Stimulated activated CD8-positive, alpha-beta memory T cell treated with anti-CD3 and anti-CD28 coated beads, Interleukin-12 subunit alpha, Interleukin-12 subunit beta, amount 100 ng/mL, for 1 hour (primary cell): ENCODE data around the gene PFDN4.
A peak's percentile ranks its signal among the peaks of the same experiment; 100 is the strongest.

Source experiments
- DNase-seq: peaks from one replicate; pipeline ENCODE4 v3.0.0-alpha.2; 2020; ENCODE audit warnings: low read depth

PFDN4 gene, protein sequence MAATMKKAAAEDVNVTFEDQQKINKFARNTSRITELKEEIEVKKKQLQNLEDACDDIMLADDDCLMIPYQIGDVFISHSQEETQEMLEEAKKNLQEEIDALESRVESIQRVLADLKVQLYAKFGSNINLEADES

DNA sequence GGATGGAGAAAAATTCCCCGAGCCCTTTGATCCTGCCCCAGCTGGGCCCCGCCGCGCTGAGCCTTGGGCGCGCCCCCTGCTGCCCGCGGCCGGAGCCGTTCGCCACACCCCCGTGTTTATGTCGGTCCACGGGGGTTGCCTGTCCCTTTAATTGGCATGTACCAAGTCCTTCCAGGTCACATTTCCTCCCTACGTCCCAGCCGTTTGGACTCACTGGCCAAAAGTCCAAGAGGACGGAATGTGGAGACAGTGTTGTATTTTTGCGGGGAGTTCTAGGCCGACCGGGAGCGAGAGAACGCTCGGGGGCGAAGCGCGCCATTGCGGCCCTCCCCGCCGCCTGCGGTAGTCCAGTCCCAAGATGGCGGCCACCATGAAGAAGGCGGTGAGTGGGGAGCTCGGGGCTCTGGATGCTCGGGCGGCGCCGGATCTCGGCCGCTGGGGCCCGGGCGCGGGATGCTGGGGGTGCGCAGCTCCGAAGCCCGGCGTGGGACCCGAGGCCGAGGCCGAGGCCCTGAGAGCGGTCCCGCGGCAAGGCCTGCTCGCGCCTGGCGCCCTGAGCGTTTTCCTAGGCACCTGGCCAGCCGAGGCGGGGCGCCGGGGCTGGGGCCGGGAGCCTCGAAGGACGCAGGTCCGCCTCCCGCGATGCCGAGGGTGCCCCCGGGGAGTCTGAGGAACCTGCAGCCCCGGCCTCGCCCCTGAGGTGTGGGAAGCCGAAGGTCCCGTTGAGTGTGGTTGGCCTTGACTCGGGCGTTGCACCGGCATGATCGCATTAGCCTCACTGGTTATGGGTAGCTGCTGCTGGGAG, at the start of gene PFDN4:
PFDN4 (plus strand) TSS at position 345 of the 805 bp plus-strand sequence; CDS start at position 359, 14 bp downstream.
- peak; percentile 50 for DNase-seq

DNA sequence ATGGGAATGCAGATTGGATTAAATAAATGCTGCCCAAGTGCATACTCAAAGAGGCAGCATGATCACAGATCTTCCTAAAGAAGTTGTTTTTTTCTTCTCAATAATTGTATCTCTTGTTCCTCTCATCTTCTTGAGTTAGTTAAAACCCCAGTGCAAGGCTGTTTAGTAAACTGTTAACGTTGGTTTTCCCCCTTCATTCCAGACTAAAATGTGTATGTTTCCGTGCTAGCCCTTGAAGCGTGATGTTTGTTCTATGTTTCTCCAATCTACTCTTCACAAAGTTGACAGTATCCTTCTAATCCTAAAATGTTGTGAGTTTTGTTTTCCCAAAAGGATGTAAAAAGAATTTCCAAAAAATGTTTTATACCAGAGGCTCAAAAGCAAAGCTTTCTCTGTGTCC, 49.7 kb upstream of the PFDN4 start:
- no peak for DNase-seq

DNA sequence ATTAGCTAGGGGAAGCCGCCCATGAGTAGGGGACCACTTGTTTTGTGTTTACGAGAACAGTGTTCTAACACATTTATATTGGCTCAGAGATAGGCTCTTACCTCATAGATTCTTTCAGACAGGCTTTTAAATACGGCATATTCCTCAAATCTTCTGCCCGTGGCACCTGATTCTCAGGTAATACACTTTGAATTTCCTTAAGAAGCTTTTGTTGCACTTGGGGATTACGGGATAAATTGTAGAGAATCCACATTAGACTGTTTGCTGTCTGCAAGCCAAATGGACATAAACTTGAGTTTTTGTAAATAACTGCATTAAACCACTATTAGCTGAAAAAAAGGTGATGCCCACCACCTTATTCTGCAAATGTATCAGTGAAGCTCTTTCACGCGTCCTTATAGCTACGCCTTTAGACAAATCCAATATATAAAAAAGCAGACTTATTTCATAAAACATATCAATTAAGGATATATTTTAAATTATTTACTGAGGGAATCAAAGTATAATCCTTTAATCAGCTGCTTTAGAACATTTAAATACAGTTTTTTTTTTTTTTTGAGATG, 49.0 kb upstream of the PFDN4 start:
- DNase-seq = no peak

DNA sequence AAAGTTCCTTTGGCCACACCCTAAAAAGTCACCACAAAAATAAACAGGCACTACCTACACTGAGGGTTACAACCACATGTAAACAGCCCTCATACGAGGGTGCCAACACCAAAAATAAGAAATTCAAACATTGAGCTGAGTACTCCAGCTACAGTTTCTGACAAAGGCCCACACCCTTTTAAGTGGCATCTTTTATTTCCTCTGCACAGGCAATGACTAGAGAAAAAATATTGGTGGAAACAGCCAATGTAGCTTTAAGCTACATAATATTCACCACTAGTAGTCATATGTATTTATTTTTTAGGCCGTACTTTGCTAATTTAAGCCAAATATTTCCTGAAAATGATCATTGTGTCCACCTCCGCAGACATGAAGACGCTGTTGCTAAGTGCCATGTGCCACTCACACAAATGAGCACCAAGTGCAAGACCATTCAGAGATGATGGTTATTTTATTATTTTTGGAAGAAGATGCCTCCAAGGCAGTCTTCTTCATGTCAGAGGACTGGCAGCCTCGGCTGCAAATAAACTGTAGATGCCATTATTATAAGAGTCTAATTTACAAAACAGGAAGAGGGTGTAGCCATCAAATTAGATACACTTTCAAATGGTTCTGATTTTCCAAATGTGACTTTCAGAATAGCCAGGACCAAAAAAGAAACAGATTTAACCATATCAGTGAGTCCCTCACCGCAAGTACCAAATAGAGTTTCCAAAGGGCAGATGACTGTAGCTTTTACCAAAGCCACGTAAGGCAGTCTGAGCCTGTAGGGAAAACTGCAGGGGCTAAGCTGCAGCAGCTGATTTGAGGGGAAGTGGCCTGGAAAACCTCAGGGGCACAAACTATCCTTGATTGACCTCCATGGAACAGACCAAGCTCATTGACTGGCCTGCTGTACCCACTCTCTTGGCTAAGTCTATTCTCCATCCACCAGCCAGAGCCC, 47.6 kb upstream of the PFDN4 start:
- DNase-seq = no peak

DNA sequence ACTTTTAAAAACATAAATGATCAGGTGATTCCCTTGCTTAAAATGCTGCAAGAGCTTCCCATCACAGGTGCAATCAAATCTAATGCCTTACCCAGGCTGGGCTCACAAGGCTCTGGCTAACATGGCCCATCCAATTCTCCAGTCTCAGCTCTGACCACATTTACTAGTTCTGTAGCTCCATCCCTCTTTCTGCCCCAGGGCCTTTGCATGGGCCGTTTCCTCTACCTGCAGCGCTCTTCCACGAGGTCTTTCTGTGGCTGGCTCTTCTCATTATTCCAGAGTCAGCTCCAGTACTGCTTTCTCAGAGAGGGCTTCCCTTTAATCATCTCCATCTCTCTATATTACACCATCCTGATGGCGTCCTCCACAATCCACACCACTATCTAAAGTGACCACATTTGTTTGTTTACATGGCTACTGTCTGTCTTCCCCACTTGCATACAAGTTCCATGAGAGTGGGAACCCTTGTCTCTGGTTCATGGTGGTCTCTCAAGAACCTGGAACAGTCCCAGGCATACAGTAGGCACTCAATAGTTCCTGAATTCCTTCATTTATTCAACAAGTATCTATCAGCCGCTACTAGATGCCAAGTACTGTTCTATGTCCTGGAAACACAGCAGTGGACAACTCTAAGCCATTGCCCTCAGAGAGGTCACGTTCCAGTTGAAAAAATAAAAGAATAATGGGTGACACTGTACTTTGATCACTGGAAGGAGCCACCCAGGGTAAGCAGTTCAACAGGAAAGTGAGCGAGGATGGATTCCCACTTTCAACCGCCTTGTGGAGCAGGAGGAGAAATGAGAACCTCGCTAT, 46.7 kb upstream of the PFDN4 start:
- DNase-seq = no peak

DNA sequence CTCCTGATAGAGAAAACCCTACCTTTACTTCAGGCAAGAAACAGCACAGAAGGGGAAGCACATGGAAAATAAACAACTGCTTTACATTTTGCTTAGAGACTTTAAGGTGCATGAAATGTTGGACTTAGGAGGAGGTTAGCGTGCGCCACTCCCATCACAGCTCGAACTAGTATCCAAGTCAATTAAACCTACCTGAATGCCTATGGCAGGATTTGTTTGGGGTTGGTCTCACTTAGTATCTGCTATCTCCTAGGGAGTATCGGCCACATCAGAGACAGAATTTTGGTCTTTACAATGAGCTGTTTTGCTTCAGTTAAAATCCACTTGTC, 46.1 kb upstream of the PFDN4 start:
- DNase-seq = no peak

DNA sequence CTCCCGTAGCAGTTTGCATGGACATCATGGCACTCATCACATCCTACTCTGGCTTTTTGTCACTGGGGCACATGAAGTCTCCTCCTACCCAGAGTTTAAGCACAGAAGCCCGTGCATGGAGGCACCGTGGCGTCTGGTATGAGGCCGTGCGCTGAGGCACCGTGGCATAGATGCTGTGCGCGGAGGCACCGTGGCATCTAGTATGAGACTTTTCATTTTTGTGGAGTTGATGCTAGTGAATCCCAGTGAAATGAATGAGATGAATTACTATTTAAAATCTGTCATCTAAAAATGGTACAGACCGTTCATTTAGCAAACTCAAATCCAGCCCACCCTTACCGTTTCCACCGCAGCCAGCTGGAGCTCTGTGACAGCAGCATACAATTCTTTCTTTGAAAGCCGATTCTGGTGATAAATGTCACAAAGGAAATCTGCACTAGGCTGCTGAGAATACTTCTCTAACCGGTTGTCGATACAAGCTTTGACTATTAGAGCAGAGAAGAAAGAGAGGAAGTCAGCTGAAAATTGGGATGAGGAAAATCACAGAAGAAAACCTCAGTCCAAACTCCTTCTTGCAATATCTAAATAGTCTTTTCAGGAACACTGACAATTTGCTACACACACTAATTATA, 45.4 kb upstream of the PFDN4 start:
- DNase-seq = no peak

DNA sequence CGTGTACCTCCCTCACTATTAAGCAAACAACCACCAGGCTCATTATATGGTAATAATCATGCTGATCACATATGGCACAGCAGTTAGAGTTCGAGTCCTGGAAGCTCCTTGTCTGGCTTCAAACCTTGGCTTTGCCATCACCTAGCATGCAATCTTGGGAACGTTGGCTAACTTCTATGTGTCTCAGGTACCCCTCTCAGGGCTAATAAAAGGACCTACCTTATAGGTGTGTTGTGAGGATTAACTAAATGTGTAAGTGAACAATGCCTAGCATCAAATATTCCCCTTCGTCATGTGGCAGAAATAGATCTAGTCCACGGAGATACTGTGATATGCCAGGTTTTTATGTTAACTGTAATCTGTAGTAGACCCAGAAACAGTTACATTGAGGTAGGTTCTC, 44.5 kb upstream of the PFDN4 start:
- DNase-seq = no peak

DNA sequence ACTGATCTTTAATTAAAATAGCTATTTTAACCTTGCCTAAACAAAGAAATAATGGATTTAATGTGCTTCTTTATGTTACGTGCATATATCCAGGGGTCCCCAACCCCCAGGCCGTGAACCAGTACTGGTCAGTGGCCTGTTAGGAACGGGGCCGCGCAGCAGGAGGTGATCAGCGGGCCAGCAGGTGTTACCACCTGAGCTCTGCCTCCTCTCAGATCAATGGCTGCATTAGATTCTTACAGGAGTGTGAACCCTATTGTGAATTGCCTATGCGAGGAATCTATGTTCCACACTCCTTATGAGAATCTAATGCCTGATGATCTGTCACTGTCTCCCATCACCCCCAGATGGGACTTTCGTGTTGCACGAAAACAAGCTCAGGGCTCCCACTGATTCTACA, 42.9 kb upstream of the PFDN4 start:
- no peak for DNase-seq

DNA sequence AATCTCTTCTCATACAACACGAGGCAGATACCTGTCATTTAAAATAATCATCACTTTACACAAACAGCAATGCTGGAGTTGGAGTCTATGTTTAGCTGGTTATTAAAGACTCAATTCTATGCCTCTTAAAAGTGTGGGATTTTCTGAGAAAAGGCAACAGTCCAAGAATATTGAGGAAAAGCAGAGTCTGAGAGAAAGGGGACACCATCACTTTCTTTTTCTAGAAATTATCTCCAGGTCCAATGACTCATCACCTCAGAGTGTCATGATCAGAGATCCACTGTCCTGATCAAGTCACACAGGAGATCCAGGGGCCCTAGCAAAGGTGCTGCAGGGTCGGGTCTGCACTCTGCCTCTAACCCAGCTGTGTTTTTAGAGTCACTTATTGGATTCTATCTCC, 42.1 kb upstream of the PFDN4 start:
- DNase-seq = no peak

DNA sequence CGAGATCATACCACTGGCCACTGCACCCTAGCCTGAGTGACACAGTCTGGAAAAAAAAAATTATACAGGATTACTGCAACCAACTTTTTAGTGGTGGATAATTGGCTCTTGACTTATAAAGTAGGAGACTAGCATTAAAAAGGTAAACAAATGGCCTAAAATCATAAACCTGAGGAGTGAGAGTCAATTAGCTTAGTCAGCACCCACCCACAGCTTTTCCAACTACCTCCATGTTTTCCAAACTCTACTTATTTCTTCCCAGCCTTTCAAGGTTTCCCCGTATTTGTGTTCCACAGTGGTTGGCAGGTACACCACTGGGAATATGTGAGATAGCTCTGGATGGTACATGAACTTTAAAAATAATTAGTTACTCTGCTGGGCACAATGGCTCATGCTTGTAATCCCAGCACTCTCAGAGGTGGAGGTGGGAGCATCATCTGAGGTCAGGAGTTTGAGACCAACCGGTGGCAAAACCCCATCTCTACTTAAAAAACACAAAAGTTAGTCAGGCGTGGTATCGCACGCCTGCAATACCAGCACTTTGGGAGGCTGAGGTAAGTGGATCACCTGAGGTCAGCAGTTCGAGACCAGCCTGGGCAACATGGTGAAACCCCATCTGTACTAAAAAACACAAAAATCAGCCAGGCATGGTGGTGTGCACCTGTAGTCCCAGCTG, 40.8 kb upstream of the PFDN4 start:
- DNase-seq = no peak

DNA sequence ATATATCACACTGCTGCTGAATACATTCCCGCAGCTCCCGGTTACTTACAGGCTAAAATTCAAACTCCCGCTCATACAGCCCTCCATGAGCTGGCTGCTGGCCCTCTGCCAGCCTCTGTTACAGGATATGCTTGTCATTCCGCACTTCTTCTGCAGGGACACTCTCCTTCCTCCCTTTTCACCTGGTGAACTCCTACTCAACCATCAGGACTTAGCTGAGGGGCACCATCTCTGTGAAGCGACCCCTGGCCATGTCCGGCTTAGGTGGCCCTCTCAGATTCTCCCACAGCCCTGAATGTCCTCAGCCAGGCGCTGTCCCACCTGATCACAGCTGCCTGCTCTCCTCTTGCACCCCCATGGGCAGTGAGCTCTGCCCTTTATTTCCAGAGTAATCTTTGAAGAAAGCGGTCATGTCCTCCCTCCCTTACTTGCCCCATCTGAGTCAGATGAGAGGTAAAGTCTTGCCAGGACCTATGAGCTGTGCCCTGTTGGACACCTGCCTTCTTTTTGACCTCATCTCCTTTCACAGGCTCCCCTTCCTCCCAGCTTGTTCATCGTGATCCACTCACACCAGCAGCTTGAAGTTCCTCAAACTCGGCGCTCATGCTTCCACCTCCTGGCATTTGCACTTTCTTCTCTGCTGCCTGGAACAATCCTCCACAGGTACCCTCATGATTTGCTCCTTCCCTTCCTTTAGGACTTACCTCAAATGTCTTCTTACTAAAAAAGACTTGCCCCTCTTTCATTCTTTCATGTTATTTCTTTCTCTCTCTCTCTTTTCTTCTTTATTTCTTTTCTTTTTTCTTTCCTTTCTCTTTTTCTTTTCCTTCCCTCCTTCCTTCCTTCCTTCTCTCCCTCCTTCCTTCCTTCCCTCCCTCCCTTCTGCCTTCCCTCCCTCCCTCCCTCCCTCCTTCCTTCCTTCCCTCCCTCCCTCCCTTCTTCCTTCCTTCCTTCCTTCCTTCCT, 39.7 kb upstream of the PFDN4 start:
- DNase-seq = no peak

DNA sequence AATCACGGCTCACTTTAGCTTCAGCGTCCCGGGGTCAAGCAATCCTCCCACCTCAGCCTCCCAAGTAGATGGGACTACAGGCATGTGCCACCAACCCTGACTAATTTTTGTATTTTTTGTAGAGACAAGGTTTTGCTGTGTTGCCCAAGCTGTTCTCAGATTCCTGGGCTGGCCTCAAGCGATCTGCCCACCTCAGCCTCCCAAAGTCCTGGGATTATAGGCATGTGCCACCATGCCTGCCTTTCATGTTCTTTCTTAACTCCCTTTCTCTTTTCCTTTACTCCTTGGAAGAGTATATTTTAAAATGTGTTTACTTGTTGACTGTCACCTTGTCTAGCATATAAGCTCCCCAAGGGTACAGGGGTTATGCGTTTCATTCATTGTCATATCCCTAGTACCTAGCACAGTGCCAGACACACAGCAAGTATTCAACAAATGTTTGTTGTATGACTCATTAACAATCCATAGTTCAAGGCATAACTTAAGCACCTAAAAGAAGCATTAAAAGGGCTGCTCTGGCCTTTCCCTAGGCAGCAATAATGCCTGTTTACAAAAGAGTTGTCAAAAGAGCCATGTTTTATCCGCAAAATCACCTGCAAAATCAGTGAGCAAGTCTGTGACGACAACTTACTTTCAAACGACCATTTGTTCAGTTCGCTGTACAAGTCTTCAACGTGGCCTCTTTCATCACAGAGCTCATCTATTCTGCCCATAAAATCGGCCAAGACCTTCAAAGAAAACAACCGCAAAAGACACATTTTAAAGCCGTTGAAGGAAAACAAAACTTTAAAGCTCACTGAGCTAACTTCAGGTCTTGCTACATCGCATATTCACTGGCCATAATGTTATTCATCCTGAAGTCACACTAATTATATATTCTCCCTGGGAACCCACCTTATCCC, 38.7 kb upstream of the PFDN4 start:
- DNase-seq = no peak

DNA sequence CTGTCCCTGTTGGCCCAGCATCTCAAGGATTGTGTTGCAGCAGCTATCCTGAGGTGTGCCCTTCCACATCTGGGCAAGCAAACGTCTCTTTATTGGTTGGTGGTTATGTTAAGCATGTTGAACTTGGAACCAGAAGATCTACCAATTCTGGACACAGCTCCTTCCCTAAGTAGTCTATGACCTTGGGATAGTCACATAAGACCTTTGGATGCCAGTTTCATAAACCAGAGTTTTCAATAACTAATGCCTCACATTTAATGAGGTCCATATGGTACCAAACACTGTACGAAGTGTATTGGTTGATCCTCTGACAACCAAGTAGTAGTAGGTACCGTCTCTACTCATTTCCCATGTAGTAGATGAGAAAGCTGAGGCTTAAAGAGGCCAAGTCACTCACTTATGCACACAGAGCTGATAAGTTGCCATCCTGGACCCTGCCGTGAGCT, 37.8 kb upstream of the PFDN4 start:
- DNase-seq = no peak

DNA sequence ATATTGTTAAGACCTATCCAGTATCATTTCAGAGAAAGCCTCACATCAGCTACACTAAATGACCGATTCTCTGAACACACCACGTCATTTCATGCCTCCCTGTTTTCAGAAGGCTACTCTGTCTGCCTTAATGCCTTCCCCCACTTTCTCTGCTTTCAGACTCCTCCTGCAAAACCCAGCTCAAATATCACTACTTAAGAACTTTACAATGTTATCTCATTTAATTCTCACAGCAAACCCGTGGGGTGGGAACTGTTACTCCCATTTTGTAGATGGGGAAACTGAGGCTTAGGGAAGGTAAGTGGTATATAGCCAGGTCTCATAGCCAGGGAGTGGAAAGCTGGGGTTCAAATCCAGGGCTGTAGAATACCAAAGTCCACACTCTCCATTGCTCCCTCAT, 36.9 kb upstream of the PFDN4 start:
- no peak for DNase-seq

DNA sequence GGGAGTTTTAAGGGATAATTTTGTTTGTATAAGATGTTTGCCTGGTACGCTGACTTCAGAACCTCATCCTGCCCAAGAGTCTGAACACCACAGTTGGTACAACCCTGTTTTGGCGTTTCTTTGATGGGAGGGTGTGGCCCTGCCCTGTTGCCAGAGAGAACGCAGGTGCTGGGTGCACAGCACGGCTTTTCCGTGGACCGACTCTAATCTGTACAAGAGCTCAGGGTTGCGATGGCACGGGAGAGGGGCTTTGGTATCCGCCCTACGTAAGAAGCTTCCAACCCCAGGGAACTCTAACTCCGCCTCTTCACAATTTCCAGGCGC, 35.4 kb upstream of the PFDN4 start:
- no peak for DNase-seq

DNA sequence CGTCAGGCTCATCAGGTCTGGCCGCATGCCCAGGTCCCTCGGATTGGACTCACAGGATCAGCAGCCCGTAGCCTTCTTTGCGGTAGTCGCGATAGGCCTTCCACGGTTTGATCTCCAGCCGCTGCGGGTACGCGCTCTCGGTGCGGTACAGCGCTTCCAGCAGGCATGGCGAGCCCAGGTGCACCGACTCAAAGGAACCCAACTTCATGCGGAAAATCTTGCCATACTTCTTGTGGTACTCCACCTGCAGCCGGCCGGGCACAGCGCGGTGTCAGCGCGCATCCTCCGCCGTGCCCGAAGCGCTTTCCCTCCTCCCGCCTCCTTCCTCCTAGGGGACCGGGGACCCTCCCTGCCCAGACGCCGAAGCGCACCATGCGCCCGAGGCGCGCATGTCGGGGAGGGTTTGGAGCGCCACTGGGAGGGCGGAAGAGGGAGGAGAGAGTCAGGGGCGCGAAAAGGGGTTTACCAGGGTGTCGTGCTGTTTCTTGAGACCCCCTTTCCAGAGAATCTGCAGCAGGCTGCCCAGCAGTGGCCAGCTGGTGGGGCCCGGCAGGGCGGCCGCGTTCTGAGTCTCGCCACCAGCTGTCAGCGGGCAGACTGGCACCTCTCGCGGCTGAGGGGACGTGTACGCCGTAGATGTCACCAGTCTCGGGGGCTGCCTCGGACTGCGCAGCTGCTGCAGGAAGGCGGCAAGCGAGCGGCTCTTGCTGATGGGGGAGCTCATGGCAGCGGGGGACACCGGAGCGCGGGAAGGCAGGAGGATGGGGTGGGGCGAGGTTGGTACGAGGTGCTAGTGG, 34.8 kb upstream of the PFDN4 start:
- no peak for DNase-seq
